Left lung (tissue), 10 donors: ENCODE results near the gene DNM2. TPM values are rescaled to one million over a fixed set of nuclear protein-coding genes. Genes with fewer than 3 reads are reported as not detected.

Source experiments
- ATAC-seq: fragments of 200-7000 bp; cut with Tn5 transposase; one replicate; pipeline ENCODE4 v1.9.1; 2020; ENCODE audit warnings: moderate library complexity
- DNase-seq, 4 donors: peaks; one replicate each; pipeline ENCODE4 v3.0.0-alpha.2; 2013 to 2020
- H3K27ac ChIP-seq, 2 donors: fragments of 200-600 bp; sonication (generic) in 1 of 2; one replicate each; pipeline versions ENCODE4 v1.5.0 to v1.8.0; 2020 to 2021
- H3K27me3 ChIP-seq, 2 donors: fragments of 200-600 bp; sonication (generic) in 1 of 2; one replicate each; pipeline versions ENCODE4 v1.5.0 to v1.8.0; 2020 to 2021
- H3K36me3 ChIP-seq, 2 donors: fragments of 200-600 bp; sonication (generic) in 1 of 2; one replicate each; pipeline versions ENCODE4 v1.5.0 to v1.8.0; 2020 to 2021
- H3K4me1 ChIP-seq, 2 donors: fragments of 200-600 bp; one replicate each; pipeline ENCODE4 v1.8.0; 2021
- H3K4me3 ChIP-seq, 2 donors: fragments of 200-600 bp; sonication (generic) in 1 of 2; one replicate each; pipeline versions ENCODE4 v1.5.0 to v1.8.0; 2020 to 2021; ENCODE audit warnings: mild to moderate bottlenecking in 1 of 2
- H3K9me3 ChIP-seq, 2 donors: fragments of 200-600 bp; sonication (generic) in 1 of 2; one replicate each; pipeline versions ENCODE4 v1.5.0 to v1.8.0; 2020 to 2021
- intact Hi-C, 2 donors: fragments of 100-400 bp; cut with DNase I; formaldehyde crosslinking; loops; one replicate each; pipeline versions ENCODE4 v1.11.2 to v1.14.2; 2022
- polyA plus RNA-seq, 6 donors: library from polyadenylated mRNA; unstranded; fragments of 120-200 nt; gene quantifications; one replicate each; pipeline ENCODE4 v1.2.1, GENCODE V29; 2013; ENCODE audit not compliant: insufficient read length in 6 of 6
- total RNA-seq, 2 donors: library from RNA; stranded (reverse); fragmentation: NEBNext Ultra II Directional; extraction: Animal tissue kit (Norgen Biotek cat#: 25700); gene quantifications; one replicate each; pipeline ENCODE4 v1.2.1, GENCODE V29; 2021
- TF ChIP-seq, protein P1 (sequence below), 2 donors: fragments of 200-600 bp; sonication (generic) in 1 of 2; IDR thresholded peaks; one replicate each; pipeline versions ENCODE4 v1.5.0 to v1.8.0; 2021; ENCODE audit warnings: antibody characterized with exemption in 2 of 2
- donor health status: DM: no; HTN: yes; CAD: no.
- donor health status: DM: no; HTN: no; CAD: no.

The DNM2 gene
- total and polyA plus RNA-seq, 8 donors: 88.4 to 268 (median 101) TPM

DNA sequence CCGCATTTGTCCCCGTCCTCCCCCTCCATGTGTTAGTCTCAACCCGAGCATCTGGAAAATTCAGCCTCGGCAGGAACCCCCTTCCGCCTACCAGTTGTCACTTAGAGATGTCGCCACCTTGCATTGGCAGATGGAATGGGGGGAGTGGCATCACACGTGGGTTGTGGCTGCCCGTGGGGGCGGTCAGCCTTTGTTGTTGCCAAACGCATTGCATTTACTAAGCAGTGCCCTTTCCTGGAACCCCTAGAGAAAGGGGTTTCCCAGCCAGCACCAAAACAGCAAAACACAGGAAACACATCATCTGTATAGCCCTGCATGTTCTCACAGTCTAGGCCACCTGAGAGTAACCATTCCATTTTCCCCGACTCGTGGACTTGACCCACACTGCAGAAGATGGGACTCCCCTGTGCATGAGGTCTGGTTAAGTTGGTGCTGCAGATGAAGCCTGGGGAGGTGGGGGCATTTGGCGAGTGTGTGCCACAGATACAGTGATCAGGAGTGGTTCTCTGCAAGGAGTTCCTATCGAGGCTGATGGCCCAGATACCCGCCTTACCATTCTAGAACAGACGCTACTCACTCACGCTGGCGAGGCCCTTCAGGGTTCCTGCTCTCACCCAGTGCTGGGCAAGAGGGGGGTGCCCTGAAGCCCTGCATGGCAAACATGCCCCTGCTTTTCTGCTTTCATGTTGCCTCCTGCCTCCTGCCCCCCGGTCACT lies 79.8 kb downstream of the DNM2 start:
- H3K36me3 ChIP-seq: peaks cover 0 to 98% of the 10 kb centered on the region in 2 donors

DNA sequence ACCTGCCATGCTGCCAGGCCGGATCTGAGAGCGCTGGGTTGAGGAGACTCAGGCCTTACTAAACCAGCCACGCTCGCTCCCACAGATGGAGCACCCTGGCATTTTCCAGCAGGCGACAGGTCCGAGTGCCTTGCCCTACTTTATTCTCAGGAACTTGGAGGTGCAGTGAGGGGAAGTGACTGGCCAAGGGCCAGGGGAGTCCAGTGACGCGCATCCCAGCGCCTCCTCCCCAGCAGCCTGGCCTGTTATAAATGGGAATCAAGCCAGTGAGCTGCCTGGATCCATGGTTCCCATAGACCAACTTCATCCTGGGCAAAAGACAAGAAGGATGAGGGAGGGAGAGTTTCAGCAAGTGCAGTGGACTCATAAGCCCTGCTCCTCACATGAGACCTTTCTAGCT lies 82.6 kb downstream of the DNM2 start:
- DNase-seq (peak in 1 of 4 donors; percentile 47), ATAC-seq (no peak)
- H3K27me3 ChIP-seq: no peaks in the 10 kb centered on the region
- intact Hi-C loops: no loop called here
- H3K4me1 ChIP-seq: peaks cover 0 to 9% of the 10 kb centered on the region in 2 donors
- H3K27ac ChIP-seq: no peak overlapping the region
- TF ChIP-seq, protein P1, sequence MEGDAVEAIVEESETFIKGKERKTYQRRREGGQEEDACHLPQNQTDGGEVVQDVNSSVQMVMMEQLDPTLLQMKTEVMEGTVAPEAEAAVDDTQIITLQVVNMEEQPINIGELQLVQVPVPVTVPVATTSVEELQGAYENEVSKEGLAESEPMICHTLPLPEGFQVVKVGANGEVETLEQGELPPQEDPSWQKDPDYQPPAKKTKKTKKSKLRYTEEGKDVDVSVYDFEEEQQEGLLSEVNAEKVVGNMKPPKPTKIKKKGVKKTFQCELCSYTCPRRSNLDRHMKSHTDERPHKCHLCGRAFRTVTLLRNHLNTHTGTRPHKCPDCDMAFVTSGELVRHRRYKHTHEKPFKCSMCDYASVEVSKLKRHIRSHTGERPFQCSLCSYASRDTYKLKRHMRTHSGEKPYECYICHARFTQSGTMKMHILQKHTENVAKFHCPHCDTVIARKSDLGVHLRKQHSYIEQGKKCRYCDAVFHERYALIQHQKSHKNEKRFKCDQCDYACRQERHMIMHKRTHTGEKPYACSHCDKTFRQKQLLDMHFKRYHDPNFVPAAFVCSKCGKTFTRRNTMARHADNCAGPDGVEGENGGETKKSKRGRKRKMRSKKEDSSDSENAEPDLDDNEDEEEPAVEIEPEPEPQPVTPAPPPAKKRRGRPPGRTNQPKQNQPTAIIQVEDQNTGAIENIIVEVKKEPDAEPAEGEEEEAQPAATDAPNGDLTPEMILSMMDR (IDR thresholded peaks at IDR 0.05): no peak
- H3K9me3 ChIP-seq: no peaks in the 10 kb centered on the region
- H3K36me3 ChIP-seq: peaks cover 0 to 99% of the 10 kb centered on the region in 2 donors
- H3K4me3 ChIP-seq: no peak overlapping the region

More for the DNA sequence above, 79.8 kb downstream of the DNM2 start:
- ATAC-seq (peak; percentile 20), DNase-seq (no peak)
- intact Hi-C loops: no loop called here
- no peaks in the 10 kb centered on the region for H3K4me1 ChIP-seq
- H3K4me3 ChIP-seq: no peak overlapping the region
- TF ChIP-seq, protein P1 (IDR thresholded peaks at IDR 0.05): no peak
- H3K27ac ChIP-seq: peak overlapping the region in 1 of 2 donors; percentile 7
- H3K9me3 ChIP-seq: no peaks in the 10 kb centered on the region
- no peaks in the 10 kb centered on the region for H3K27me3 ChIP-seq

DNA sequence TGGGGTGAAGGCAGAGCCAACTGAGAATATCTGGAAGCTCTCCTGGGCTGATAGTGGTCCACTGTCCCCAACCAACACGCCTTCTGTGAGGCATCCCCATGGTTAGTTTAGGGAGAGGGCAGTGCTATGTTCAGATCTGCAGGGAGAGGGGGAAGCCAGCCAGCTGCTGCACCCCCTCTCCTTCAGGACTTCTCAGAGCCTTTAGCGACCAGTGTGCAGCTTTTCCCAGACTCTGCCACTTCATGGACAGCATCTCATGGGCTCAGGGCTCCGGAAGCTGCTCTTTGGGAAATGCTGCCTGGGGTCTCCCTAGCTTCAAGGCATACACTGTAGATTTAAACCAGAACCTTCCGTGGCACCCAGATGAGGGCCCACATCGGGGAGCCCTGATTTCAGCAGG lies 84.6 kb downstream of the DNM2 start:
- ATAC-seq (no peak), DNase-seq (no peak)
- Histone ChIP-seq H3K9me3 (no peaks in the 10 kb centered on the region), H3K4me3 (no peak overlapping the region), H3K27ac (no peak overlapping the region), H3K36me3 (peaks cover 0 to 99% of the 10 kb centered on the region in 2 donors), H3K4me1 (peaks cover 0 to 22% of the 10 kb centered on the region in 2 donors), H3K27me3 (no peaks in the 10 kb centered on the region)
- TF ChIP-seq, protein P1 (IDR thresholded peaks at IDR 0.05): no peak
- intact Hi-C loops: no loop called here

DNA sequence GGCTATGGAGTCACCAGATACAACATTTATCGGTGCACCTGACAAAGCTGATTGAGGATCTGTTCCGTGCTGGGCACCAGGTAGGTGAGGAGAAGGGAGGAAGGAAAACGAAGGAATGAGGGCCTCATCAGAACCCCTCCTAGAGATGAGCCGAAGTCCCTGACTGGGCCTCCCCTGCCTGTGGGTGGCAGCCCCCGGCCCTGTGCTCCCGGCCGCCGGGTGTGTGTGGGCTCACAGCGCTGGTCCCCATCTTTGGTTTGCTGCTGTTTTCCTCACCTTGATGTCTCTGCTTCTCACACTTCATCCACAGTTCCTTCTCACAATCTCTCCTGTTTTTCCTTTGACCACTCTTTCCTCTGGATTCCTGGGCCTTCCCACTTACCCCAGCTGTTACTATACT lies 85.4 kb downstream of the DNM2 start:
- H3K27me3 ChIP-seq: no peaks in the 10 kb centered on the region
- H3K4me1 ChIP-seq: peaks cover 0 to 24% of the 10 kb centered on the region in 2 donors
- H3K36me3 ChIP-seq: peaks cover 0 to 98% of the 10 kb centered on the region in 2 donors
- H3K4me3 ChIP-seq: no peak overlapping the region
- no peaks in the 10 kb centered on the region for H3K9me3 ChIP-seq
- H3K27ac ChIP-seq: no peak overlapping the region
- TF ChIP-seq, protein P1 (IDR thresholded peaks at IDR 0.05): no peak
- ATAC-seq: no peak
- intact Hi-C loops: no loop called here
- no peak for DNase-seq

DNA sequence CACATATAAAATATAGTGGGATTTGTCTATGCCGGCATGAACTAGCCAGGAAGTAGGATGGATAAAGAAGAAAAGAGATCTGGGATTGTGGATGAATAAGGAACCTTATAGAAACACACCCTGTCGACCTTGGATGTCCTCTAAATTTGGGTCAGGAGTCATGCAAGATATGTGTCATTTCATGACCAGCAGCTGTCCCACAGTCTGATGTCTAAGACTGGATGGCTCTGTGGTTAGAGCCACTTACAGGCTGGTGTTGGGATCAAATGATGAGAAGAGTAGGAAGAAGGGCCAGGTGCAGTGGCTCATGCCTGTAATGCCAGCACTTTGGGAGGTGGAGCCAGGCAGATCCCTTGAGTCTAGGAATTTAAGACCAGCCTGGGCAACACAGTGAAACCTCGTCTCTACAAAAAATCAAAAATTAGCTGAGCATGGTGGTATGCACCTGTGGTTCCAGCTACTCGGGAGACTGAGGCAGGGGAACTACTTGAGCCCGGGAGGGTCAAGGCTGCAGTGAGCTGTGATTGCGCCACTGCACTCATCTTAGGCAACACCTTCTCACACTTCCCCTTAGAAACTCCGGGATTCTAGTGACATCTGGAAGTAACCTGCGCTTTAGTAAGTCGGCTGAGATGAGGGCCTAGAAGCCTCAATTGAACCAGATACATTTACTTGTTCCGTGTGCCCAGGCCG lies 87.3 kb downstream of the DNM2 start:
- ATAC-seq: peak; percentile 17
- TF ChIP-seq, protein P1 (IDR thresholded peaks at IDR 0.05): no peak
- peak in 2 of 4 donors; percentile 54 to 61 for DNase-seq
- H3K36me3 ChIP-seq: peaks cover 0 to 98% of the 10 kb centered on the region in 2 donors
- H3K9me3 ChIP-seq: no peaks in the 10 kb centered on the region
- intact Hi-C loops: no loop called here
- peaks cover 0 to 44% of the 10 kb centered on the region in 2 donors for H3K4me1 ChIP-seq
- H3K27me3 ChIP-seq: no peaks in the 10 kb centered on the region
- H3K4me3 ChIP-seq: no peak overlapping the region
- H3K27ac ChIP-seq: peak overlapping the region in 1 of 2 donors; percentile 81
